ENCODE data around the gene CCR7. TPM values are rescaled to one million over a fixed set of nuclear protein-coding genes. Genes with fewer than 3 reads are reported as not detected.
A peak's percentile ranks its signal among the peaks of the same experiment; 100 is the strongest.

Gene CCR7
- total and polyA plus RNA-seq, 2 of the 13 experiments (the other 11 are each of a cell fraction or from before 2014, with no cell fraction given) = 0.04 to 0.53 TPM

GRCh38 chr17:40524243-40524965 lies 40.9 kb downstream of the CCR7 start (continued):
- no peak for TF ChIP-seq ZBTB43 (CRISPR knock-in tag; conservative IDR thresholded peaks at IDR 0.05)
- peak; percentile 62 for TF ChIP-seq XRCC5 (optimal IDR thresholded peaks at IDR 0.05; ENCODE audit: low read length)
- TF ChIP-seq NR2F6 (IDR thresholded peaks at IDR 0.05) = no peak
- TF ChIP-seq NR2F6 (CRISPR knock-in tag; IDR thresholded peaks at IDR 0.05) = 0 out of 2 replicates have a peak, but pooled peaks have one; percentile 10
- TF ChIP-seq ZNF720 (CRISPR knock-in tag; IDR thresholded peaks at IDR 0.05) = no peak
- TF ChIP-seq ZSCAN30 (CRISPR knock-in tag; IDR thresholded peaks at IDR 0.05) = no peak
- peak; percentile 54 for TF ChIP-seq NCOA2 (CRISPR knock-in tag; IDR thresholded peaks at IDR 0.05)
- no peak for TF ChIP-seq ZNF251 (CRISPR knock-in tag; IDR thresholded peaks at IDR 0.05)
- no peak for TF ChIP-seq ZFY (CRISPR knock-in tag; IDR thresholded peaks at IDR 0.05)
- TF ChIP-seq SOX13 (IDR thresholded peaks at IDR 0.05) = 0 out of 2 replicates have a peak, but pooled peaks have one; percentile 36
- TF ChIP-seq SOX13 (CRISPR knock-in tag; conservative IDR thresholded peaks at IDR 0.05 in 1 of 2, IDR thresholded peaks at IDR 0.05 in 1 of 2) = peak in 1 of 2 experiments; percentile 85; a peak in 2 of 4 replicates
- no peak for TF ChIP-seq GPBP1L1 (CRISPR knock-in tag; IDR thresholded peaks at IDR 0.05)
- no peak for TF ChIP-seq ZSCAN5A (CRISPR knock-in tag; IDR thresholded peaks at IDR 0.05; ENCODE audit: borderline replicate concordance)
- no peak for TF ChIP-seq IKZF4 (CRISPR knock-in tag; IDR thresholded peaks at IDR 0.05; ENCODE audit: borderline replicate concordance, low read depth, not compliant biosample characterization)
- peak; percentile 83 for TF ChIP-seq ARID5B (CRISPR knock-in tag; IDR thresholded peaks at IDR 0.05)
- TF ChIP-seq YEATS4 (CRISPR knock-in tag; IDR thresholded peaks at IDR 0.05; ENCODE audit: borderline replicate concordance) = no peak
- TF ChIP-seq SOX6 (IDR thresholded peaks at IDR 0.05) = no peak
- TF ChIP-seq SOX6 (CRISPR knock-in tag; IDR thresholded peaks at IDR 0.05) = peak; percentile 60; the same call in 1 of the 2 replicates
- no peak for TF ChIP-seq TFDP1 (CRISPR knock-in tag; IDR thresholded peaks at IDR 0.05; ENCODE audit: borderline replicate concordance)
- no peak for TF ChIP-seq CHD2 (IDR thresholded peaks at IDR 0.05; ENCODE audit: low read depth, low read length)
- peak; percentile 45; the same call in 1 of the 2 replicates for TF ChIP-seq SAP130 (CRISPR knock-in tag; IDR thresholded peaks at IDR 0.05; ENCODE audit: low read depth)
